ENCODE measurements around the gene TRABD2B. TPM values are rescaled to one million over a fixed set of nuclear protein-coding genes. Genes with fewer than 3 reads are reported as not detected.

The TRABD2B gene
- total and polyA plus RNA-seq, 2 of the 13 experiments (the other 11 are each of a cell fraction or from before 2014, with no cell fraction given), result 0.04 TPM; not detected in 1

GRCh38 chr1:47918257-47918867 lies 78.8 kb downstream of the TRABD2B start (continued):
- TF ChIP-seq, protein P1, sequence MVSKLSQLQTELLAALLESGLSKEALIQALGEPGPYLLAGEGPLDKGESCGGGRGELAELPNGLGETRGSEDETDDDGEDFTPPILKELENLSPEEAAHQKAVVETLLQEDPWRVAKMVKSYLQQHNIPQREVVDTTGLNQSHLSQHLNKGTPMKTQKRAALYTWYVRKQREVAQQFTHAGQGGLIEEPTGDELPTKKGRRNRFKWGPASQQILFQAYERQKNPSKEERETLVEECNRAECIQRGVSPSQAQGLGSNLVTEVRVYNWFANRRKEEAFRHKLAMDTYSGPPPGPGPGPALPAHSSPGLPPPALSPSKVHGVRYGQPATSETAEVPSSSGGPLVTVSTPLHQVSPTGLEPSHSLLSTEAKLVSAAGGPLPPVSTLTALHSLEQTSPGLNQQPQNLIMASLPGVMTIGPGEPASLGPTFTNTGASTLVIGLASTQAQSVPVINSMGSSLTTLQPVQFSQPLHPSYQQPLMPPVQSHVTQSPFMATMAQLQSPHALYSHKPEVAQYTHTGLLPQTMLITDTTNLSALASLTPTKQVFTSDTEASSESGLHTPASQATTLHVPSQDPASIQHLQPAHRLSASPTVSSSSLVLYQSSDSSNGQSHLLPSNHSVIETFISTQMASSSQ (IDR thresholded peaks at IDR 0.05; ENCODE audit: low read depth), result no peak
- TF ChIP-seq, protein P1 (CRISPR knock-in tag; IDR thresholded peaks at IDR 0.05; ENCODE audit: borderline replicate concordance), result no peak; the same call in 1 of the 2 replicates
- TF ChIP-seq ZNF747 (CRISPR knock-in tag; IDR thresholded peaks at IDR 0.05; ENCODE audit: borderline replicate concordance) (no peak), SOX5 (CRISPR knock-in tag; IDR thresholded peaks at IDR 0.05; ENCODE audit: borderline replicate concordance) (peak; percentile 56; the same call in 1 of the 2 replicates), FOXP1 (IDR thresholded peaks at IDR 0.05) (no peak), FOXP1 (CRISPR knock-in tag; IDR thresholded peaks at IDR 0.05) (peak; percentile 42), ZNF382 (CRISPR knock-in tag; IDR thresholded peaks at IDR 0.05; ENCODE audit: borderline replicate concordance) (no peak), GRHL1 (CRISPR knock-in tag; conservative IDR thresholded peaks at IDR 0.05) (no peak), REL (CRISPR knock-in tag; conservative IDR thresholded peaks at IDR 0.05) (no peak)
- TF ChIP-seq, protein P2, sequence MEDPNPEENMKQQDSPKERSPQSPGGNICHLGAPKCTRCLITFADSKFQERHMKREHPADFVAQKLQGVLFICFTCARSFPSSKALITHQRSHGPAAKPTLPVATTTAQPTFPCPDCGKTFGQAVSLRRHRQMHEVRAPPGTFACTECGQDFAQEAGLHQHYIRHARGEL (CRISPR knock-in tag; IDR thresholded peaks at IDR 0.05), result no peak
- TF ChIP-seq, protein P3, sequence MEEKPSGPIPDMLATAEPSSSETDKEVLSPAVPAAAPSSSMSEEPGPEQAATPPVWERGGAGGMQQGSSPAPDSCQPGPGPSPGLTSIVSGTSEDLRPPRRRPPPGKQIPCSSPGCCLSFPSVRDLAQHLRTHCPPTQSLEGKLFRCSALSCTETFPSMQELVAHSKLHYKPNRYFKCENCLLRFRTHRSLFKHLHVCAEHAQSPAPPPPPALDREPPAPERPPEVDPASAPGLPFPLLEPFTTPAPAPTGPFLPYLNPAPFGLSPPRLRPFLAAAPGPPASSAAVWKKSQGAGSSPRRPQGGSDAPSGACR (CRISPR knock-in tag; IDR thresholded peaks at IDR 0.05), result peak; percentile 17; the same call in 1 of the 2 replicates
- TF ChIP-seq, protein P4, sequence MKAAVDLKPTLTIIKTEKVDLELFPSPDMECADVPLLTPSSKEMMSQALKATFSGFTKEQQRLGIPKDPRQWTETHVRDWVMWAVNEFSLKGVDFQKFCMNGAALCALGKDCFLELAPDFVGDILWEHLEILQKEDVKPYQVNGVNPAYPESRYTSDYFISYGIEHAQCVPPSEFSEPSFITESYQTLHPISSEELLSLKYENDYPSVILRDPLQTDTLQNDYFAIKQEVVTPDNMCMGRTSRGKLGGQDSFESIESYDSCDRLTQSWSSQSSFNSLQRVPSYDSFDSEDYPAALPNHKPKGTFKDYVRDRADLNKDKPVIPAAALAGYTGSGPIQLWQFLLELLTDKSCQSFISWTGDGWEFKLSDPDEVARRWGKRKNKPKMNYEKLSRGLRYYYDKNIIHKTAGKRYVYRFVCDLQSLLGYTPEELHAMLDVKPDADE (CRISPR knock-in tag; IDR thresholded peaks at IDR 0.05), result no peak
- TF ChIP-seq, protein P5, sequence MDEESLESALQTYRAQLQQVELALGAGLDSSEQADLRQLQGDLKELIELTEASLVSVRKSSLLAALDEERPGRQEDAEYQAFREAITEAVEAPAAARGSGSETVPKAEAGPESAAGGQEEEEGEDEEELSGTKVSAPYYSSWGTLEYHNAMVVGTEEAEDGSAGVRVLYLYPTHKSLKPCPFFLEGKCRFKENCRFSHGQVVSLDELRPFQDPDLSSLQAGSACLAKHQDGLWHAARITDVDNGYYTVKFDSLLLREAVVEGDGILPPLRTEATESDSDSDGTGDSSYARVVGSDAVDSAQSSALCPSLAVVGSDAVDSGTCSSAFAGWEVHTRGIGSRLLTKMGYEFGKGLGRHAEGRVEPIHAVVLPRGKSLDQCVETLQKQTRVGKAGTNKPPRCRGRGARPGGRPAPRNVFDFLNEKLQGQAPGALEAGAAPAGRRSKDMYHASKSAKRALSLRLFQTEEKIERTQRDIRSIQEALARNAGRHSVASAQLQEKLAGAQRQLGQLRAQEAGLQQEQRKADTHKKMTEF (CRISPR knock-in tag; IDR thresholded peaks at IDR 0.05), result peak; percentile 21; the same call in 1 of the 2 replicates
- TF ChIP-seq, protein P6, sequence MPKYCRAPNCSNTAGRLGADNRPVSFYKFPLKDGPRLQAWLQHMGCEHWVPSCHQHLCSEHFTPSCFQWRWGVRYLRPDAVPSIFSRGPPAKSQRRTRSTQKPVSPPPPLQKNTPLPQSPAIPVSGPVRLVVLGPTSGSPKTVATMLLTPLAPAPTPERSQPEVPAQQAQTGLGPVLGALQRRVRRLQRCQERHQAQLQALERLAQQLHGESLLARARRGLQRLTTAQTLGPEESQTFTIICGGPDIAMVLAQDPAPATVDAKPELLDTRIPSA (CRISPR knock-in tag; IDR thresholded peaks at IDR 0.05; ENCODE audit: borderline replicate concordance), result no peak
